HepG2 (cell line): Measurements from ENCODE around the gene ZFP36. TPM values are rescaled to one million over a fixed set of nuclear protein-coding genes. Genes with fewer than 3 reads are reported as not detected.

Experiments used
- HOXA5 ChIP-seq: sonication (generic); formaldehyde crosslinking; IDR thresholded peaks from 2 replicates; pipeline ENCODE4 v1.4.0; 2020; ENCODE audit warnings: missing genetic modification reagents
- HOXA7 ChIP-seq: sonication (generic); formaldehyde crosslinking; IDR thresholded peaks from 2 replicates; pipeline ENCODE4 v1.8.1; 2022; ENCODE audit warnings: mild to moderate bottlenecking, missing genetic modification reagents, moderate library complexity
- HOXD1 ChIP-seq: sonication (generic); formaldehyde crosslinking; IDR thresholded peaks from 2 replicates; pipeline ENCODE4 v1.5.0; 2020; ENCODE audit warnings: missing genetic modification reagents
- ISX ChIP-seq: sonication (generic); formaldehyde crosslinking; conservative IDR thresholded peaks from 2 replicates; pipeline ENCODE4 v1.5.0; 2020; ENCODE audit warnings: missing genetic modification reagents
- KLF13 ChIP-seq: sonication (generic); formaldehyde crosslinking; IDR thresholded peaks from 2 replicates; pipeline ENCODE4 v1.4.0; 2020; ENCODE audit warnings: mild to moderate bottlenecking, missing genetic modification reagents
- KMT2A ChIP-seq: sonication (generic); formaldehyde crosslinking; IDR thresholded peaks from 2 replicates; pipeline ENCODE4 v1.4.0; 2020; ENCODE audit warnings: missing genetic modification reagents
- POLR2A ChIP-seq, 2 experiments: IDR thresholded peaks; 2 replicates each; pipeline ENCODE4 v1.6.1; 2011; ENCODE audit warnings: low read depth in 2 of 2, low read length in 2 of 2, mild to moderate bottlenecking in 1 of 2, moderate library complexity in 1 of 2; ENCODE audit not compliant: insufficient read depth in 1 of 2
- SUZ12 ChIP-seq: fragments of 150-350 bp; IDR thresholded peaks from 2 replicates; pipeline ENCODE4 v1.6.1; 2014; ENCODE audit warnings: low read depth, low read length
- TAF1 ChIP-seq: sonication (generic); formaldehyde crosslinking; IDR thresholded peaks from 2 replicates; pipeline ENCODE4 v1.4.0; 2020; ENCODE audit warnings: missing genetic modification reagents
- THAP8 ChIP-seq: sonication (generic); formaldehyde crosslinking; IDR thresholded peaks from 2 replicates; pipeline ENCODE4 v1.5.1; 2020; ENCODE audit warnings: missing genetic modification reagents, mild to moderate bottlenecking, borderline replicate concordance
- ZBTB7B ChIP-seq: sonication (generic); formaldehyde crosslinking; IDR thresholded peaks from 2 replicates; pipeline ENCODE4 v1.4.0; 2020; ENCODE audit warnings: missing genetic modification reagents
- ZNF296 ChIP-seq: sonication (generic); formaldehyde crosslinking; conservative IDR thresholded peaks from 2 replicates; pipeline ENCODE4 v1.5.0; 2020; ENCODE audit warnings: mild to moderate bottlenecking, missing genetic modification reagents
- ZNF446 ChIP-seq: sonication (generic); formaldehyde crosslinking; IDR thresholded peaks from 2 replicates; pipeline ENCODE4 v1.5.0; 2020; ENCODE audit warnings: mild to moderate bottlenecking, missing genetic modification reagents
- ZNF616 ChIP-seq: sonication (generic); formaldehyde crosslinking; IDR thresholded peaks from 2 replicates; pipeline ENCODE4 v1.5.0; 2020; ENCODE audit warnings: low read depth, mild to moderate bottlenecking, missing genetic modification reagents
- ZNF784 ChIP-seq: sonication (generic); formaldehyde crosslinking; IDR thresholded peaks from 2 replicates; pipeline ENCODE4 v1.5.1; 2020; ENCODE audit warnings: missing genetic modification reagents, mild to moderate bottlenecking, borderline replicate concordance
- ZSCAN30 ChIP-seq: sonication (generic); formaldehyde crosslinking; IDR thresholded peaks from 2 replicates; pipeline ENCODE4 v1.5.0; 2020; ENCODE audit warnings: mild to moderate bottlenecking, missing genetic modification reagents
- polyA plus RNA-seq, 8 experiments: library from polyadenylated mRNA; depleted of rRNA in 3 of 8; stranded (reverse) in 7 of 8; unstranded in 1 of 8; fragments of >200 nt; fragmentation: Illumina TruSeq in 4 of 8; extraction: Trizol in 4 of 8; gene quantifications; 2 replicates each; pipeline versions ENCODE4 v1.2.1 to v1.2.3, GENCODE V29; 2011 to 2016; ENCODE audit warnings: low read depth in 4 of 8, missing spikeins in 1 of 8, mixed read lengths in 1 of 8; ENCODE audit not compliant: insufficient read depth in 1 of 8
- total RNA-seq, 5 experiments: library from RNA; depleted of rRNA; stranded (reverse); fragments of >200 nt; fragmentation: Illumina TruSeq; extraction: Trizol; gene quantifications; 2 replicates each; pipeline ENCODE4 v1.2.3, GENCODE V29; 2016; ENCODE audit warnings: low read depth in 1 of 5
- TF ChIP-seq, protein P1 (sequence below): sonication (generic); formaldehyde crosslinking; IDR thresholded peaks from 2 replicates; pipeline ENCODE4 v1.4.0; 2020; ENCODE audit warnings: missing genetic modification reagents
- TF ChIP-seq, protein P2 (sequence below): IDR thresholded peaks from 2 replicates; pipeline ENCODE4 v1.6.1; 2016; ENCODE audit warnings: mild to moderate bottlenecking
- TF ChIP-seq, protein P3 (sequence below): fragments of 450-650 bp; IDR thresholded peaks from 2 replicates; pipeline ENCODE4 v1.6.1; 2016
- TF ChIP-seq, protein P4 (sequence below): sonication (generic); formaldehyde crosslinking; IDR thresholded peaks from 2 replicates; pipeline ENCODE4 v1.8.1; 2022; ENCODE audit warnings: mild to moderate bottlenecking, missing genetic modification reagents
- TF ChIP-seq, protein P5 (sequence below): sonication (generic); formaldehyde crosslinking; IDR thresholded peaks from 2 replicates; pipeline ENCODE4 v1.5.0; 2020; ENCODE audit warnings: missing genetic modification reagents

ZFP36 gene
- total and polyA plus RNA-seq, 2 of the 13 experiments (the other 11 are each of a cell fraction or from before 2014, with no cell fraction given): 1.4 to 1.7 TPM

DNA sequence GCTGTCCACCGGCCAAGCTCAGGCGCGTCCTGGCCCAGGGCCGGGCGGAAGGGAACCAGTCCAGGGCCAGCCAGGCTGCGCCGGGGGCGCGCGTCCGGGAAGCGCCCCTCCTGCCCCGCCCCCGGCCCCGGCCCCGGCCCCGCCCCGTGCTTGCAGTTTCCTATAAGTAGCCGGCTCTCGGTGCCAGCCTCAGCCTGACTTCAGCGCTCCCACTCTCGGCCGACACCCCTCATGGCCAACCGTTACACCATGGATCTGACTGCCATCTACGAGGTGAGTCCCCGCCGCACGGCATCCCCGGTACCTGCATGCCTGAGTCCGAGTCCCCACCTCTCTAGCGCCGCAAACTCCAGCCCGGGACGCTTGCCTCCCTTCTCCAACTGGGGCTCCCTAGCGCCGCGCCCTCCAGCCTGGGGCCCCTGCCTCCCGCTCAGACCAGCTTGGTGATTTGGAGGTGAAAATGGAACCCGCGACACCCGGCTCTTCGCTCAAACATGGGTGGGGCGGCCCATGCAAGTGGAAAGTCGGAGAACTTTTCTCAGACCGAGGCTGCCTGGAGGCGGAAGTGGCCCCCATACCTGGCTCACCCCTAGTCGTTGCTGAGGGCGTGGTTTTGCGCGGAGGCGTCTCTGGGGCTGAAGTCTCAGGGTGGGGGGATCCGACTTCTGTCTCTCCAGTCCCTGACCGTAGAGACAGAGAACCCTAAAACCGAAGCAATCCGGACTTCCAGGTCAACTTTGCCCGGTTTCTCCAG lies at the start of gene ZFP36 (continued):
- TF ChIP-seq HOXA5: no peak
- TF ChIP-seq HOXA7 (CRISPR knock-in tag): no peak
- TF ChIP-seq KLF13 (CRISPR knock-in tag): no peak
- TF ChIP-seq ZNF616 (CRISPR knock-in tag): no peak; the same call in 1 of the 2 replicates
- TF ChIP-seq ZBTB7B (CRISPR knock-in tag): 0 out of 2 replicates have a peak, but pooled peaks have one; percentile 24
- TF ChIP-seq POLR2A (IDR thresholded peaks at IDR 0.05; ENCODE audit: insufficient read depth in 1 of 2, low read depth in 2 of 2, low read length in 2 of 2): peak; percentile 96 to 99
- TF ChIP-seq, protein P1, sequence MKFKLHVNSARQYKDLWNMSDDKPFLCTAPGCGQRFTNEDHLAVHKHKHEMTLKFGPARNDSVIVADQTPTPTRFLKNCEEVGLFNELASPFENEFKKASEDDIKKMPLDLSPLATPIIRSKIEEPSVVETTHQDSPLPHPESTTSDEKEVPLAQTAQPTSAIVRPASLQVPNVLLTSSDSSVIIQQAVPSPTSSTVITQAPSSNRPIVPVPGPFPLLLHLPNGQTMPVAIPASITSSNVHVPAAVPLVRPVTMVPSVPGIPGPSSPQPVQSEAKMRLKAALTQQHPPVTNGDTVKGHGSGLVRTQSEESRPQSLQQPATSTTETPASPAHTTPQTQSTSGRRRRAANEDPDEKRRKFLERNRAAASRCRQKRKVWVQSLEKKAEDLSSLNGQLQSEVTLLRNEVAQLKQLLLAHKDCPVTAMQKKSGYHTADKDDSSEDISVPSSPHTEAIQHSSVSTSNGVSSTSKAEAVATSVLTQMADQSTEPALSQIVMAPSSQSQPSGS (CRISPR knock-in tag): no peak
- TF ChIP-seq, protein P2, sequence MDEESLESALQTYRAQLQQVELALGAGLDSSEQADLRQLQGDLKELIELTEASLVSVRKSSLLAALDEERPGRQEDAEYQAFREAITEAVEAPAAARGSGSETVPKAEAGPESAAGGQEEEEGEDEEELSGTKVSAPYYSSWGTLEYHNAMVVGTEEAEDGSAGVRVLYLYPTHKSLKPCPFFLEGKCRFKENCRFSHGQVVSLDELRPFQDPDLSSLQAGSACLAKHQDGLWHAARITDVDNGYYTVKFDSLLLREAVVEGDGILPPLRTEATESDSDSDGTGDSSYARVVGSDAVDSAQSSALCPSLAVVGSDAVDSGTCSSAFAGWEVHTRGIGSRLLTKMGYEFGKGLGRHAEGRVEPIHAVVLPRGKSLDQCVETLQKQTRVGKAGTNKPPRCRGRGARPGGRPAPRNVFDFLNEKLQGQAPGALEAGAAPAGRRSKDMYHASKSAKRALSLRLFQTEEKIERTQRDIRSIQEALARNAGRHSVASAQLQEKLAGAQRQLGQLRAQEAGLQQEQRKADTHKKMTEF (CRISPR knock-in tag): no peak
- 0 out of 2 replicates have a peak, but pooled peaks have one; percentile 19 for TF ChIP-seq ZNF296
- TF ChIP-seq, protein P3, sequence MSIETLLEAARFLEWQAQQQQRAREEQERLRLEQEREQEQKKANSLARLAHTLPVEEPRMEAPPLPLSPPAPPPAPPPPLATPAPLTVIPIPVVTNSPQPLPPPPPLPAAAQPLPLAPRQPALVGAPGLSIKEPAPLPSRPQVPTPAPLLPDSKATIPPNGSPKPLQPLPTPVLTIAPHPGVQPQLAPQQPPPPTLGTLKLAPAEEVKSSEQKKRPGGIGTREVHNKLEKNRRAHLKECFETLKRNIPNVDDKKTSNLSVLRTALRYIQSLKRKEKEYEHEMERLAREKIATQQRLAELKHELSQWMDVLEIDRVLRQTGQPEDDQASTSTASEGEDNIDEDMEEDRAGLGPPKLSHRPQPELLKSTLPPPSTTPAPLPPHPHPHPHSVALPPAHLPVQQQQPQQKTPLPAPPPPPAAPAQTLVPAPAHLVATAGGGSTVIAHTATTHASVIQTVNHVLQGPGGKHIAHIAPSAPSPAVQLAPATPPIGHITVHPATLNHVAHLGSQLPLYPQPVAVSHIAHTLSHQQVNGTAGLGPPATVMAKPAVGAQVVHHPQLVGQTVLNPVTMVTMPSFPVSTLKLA: no peak
- TF ChIP-seq, protein P4, sequence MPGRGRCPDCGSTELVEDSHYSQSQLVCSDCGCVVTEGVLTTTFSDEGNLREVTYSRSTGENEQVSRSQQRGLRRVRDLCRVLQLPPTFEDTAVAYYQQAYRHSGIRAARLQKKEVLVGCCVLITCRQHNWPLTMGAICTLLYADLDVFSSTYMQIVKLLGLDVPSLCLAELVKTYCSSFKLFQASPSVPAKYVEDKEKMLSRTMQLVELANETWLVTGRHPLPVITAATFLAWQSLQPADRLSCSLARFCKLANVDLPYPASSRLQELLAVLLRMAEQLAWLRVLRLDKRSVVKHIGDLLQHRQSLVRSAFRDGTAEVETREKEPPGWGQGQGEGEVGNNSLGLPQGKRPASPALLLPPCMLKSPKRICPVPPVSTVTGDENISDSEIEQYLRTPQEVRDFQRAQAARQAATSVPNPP (CRISPR knock-in tag): no peak
- no peak; the same call in 1 of the 2 replicates for TF ChIP-seq HOXD1 (CRISPR knock-in tag)
- peak; percentile 75 for TF ChIP-seq ZNF446
- TF ChIP-seq ZSCAN30 (CRISPR knock-in tag): no peak
- no peak for TF ChIP-seq KMT2A (CRISPR knock-in tag)
- no peak for TF ChIP-seq ZNF784 (CRISPR knock-in tag)
- TF ChIP-seq SUZ12: no peak
- TF ChIP-seq, protein P5, sequence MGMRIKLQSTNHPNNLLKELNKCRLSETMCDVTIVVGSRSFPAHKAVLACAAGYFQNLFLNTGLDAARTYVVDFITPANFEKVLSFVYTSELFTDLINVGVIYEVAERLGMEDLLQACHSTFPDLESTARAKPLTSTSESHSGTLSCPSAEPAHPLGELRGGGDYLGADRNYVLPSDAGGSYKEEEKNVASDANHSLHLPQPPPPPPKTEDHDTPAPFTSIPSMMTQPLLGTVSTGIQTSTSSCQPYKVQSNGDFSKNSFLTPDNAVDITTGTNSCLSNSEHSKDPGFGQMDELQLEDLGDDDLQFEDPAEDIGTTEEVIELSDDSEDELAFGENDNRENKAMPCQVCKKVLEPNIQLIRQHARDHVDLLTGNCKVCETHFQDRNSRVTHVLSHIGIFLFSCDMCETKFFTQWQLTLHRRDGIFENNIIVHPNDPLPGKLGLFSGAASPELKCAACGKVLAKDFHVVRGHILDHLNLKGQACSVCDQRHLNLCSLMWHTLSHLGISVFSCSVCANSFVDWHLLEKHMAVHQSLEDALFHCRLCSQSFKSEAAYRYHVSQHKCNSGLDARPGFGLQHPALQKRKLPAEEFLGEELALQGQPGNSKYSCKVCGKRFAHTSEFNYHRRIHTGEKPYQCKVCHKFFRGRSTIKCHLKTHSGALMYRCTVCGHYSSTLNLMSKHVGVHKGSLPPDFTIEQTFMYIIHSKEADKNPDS (CRISPR knock-in tag): no peak
- TF ChIP-seq THAP8: no peak
- TF ChIP-seq TAF1: peak; percentile 48; the same call in 1 of the 2 replicates
- TF ChIP-seq ISX (CRISPR knock-in tag): no peak
